H7 (cell line): ENCODE results near the gene FCGR2B. TPM values are rescaled to one million over a fixed set of nuclear protein-coding genes. Genes with fewer than 3 reads are reported as not detected.
A peak's percentile ranks its signal among the peaks of the same experiment; 100 is the strongest.
"Not testable (repeated sequence)": the region's sequence is repeated elsewhere in the genome, so short reads cannot be mapped to it uniquely, and the experiment has no call there.

Experiments used
- DNase-seq: peaks from one replicate; pipeline ENCODE4 v3.0.0; 2012
- H3K27me3 ChIP-seq: 2 replicates; pipeline ENCODE4 v1.6.0; 2011; ENCODE audit warnings: mild to moderate bottlenecking, low read length; ENCODE audit not compliant: control insufficient read depth, insufficient read depth
- H3K36me3 ChIP-seq: replicated peaks from 2 replicates; pipeline ENCODE4 v1.5.1; 2011; ENCODE audit warnings: low read length; ENCODE audit not compliant: control insufficient read depth, insufficient read depth
- H3K4me3 ChIP-seq: 2 replicates; pipeline ENCODE4 v1.5.1; 2011; ENCODE audit warnings: low read depth, mild to moderate bottlenecking, control low read depth, low read length, moderate library complexity; ENCODE audit not compliant: insufficient read depth
- total RNA-seq: library from RNA; depleted of rRNA; stranded (reverse); fragments of >200 nt; shearing (Covaris generic); gene quantifications from 2 replicates; pipeline ENCODE4 v1.2.3, GENCODE V29; 2014

Gene FCGR2B
- total RNA-seq, 1 experiment from 2014 or later = not detected

DNA sequence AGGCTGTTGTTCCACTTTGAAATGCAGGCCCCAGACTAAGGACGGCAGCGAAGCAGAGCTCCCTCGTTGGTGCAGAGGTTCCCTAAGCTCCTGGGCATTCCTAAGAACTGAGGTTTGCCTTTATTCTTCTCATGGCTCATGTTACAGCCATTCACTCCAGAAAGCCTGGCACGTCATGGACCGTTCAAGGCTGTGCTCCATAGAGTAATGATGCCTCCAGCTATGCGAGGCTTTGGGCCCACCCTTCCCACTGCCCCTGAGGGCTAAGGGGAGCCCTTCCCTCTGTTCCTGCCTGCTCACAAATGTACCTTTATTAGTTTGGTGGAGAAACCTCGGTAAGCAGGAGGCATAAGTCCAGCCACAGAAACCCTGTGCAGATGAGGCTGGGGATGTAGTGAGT is 10.5 kb downstream of the FCGR2B start:
- H3K4me3 ChIP-seq, H3K36me3 ChIP-seq, H3K27me3 ChIP-seq, DNase-seq: not testable (repeated sequence)

DNA sequence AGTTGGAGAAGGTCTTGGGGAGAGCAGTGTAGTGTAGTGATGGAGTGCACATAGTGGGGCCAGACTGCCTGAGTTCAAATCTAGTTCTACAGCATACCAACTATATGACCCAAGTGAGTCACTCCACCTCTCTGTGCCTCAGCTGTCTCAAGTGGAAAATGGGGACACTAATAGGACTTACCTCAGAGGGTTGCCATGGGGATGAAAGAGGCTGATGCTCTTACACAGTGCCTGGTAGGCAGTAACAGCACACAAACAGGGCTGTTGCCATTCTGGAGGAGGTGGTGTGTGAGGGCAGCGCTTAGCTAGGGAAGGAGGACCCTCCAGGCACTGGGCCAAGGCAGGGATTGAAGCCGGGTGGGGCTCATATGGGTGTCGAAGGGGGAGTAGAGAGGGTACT is 11.5 kb downstream of the FCGR2B start:
- not testable (repeated sequence) for DNase-seq, H3K4me3 ChIP-seq

DNA sequence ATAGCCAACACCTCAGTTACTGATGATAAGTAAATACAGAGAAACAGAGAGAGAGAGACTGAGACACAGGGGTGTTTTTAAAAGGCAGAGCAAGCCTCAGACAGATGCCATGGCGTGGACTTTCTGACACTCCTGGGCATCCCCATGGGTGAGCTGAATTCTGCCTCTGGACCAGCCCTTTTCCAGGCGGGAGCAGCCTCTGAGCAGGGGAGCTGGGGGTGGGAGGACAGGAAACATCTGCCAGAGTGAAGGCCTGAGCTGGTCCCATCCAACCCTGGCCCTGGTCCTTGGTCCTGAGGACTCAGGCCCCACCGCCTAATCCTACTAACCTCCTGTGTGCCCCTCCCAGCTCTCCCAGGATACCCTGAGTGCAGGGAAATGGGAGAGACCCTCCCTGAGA is 12.0 kb downstream of the FCGR2B start:
- not testable (repeated sequence) for H3K36me3 ChIP-seq, H3K27me3 ChIP-seq, DNase-seq, H3K4me3 ChIP-seq

More for the DNA sequence above, 11.5 kb downstream of the FCGR2B start:
- not testable (repeated sequence) for H3K27me3 ChIP-seq, H3K36me3 ChIP-seq

DNA sequence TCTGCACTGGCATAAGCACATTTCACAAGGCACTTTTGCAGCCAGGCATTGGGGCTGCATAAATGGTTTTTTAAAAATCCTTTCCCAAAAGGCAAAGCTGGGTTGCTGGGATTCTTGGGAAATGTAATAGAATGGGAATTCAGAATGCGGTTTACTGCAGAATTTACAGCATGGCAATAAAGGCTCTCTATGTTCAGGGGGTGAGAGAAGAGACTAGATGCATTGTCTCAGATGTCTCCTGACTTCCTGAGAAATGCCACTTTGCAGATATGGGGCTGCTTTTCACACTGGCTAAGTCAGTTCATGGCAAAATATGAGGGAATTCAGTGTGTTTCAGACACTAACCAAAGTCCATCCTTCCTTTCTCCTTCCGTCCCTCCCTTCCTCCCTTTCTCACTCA is 13.5 kb downstream of the FCGR2B start:
- H3K36me3 ChIP-seq = no peaks in the 10 kb centered on the region
- H3K27me3 ChIP-seq = no peaks in the 10 kb centered on the region; the same call in 1 of the 2 replicates
- no peak overlapping the region for H3K4me3 ChIP-seq
- no peak for DNase-seq

DNA sequence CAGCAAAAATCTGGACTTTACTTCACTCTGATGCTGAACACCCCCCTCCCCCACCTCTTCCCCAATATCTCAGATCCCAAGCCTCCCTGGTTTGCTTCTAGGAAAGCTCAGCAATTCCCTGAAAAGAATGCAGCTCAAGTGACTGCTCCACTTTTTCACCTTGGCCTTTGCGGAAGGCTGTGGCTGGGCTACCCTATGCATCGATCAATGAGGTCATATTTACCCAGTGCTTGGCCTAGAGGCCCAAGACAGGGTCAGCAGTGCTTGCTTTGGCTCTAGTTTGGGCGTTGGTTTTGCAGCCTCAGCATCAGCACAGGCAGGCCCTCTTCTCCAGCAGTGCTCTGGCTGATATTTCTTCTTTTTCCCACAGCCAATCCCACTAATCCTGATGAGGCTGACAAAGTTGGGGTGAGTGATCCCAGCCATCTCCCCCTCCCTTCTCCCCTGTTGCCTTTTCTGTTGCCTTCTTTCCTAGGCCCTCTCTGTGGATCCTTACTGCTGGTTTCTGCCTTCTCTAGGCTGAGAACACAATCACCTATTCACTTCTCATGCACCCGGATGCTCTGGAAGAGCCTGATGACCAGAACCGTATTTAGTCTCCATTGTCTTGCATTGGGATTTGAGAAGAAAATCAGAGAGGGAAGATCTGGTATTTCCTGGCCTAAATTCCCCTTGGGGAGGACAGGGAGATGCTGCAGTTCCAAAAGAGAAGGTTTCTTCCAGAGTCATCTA is 14.2 kb downstream of the FCGR2B start:
- peak; percentile 12 for DNase-seq
- Histone ChIP-seq H3K27me3 (no peaks in the 10 kb centered on the region; the same call in 1 of the 2 replicates), H3K4me3 (no peak overlapping the region), H3K36me3 (no peaks in the 10 kb centered on the region)

DNA sequence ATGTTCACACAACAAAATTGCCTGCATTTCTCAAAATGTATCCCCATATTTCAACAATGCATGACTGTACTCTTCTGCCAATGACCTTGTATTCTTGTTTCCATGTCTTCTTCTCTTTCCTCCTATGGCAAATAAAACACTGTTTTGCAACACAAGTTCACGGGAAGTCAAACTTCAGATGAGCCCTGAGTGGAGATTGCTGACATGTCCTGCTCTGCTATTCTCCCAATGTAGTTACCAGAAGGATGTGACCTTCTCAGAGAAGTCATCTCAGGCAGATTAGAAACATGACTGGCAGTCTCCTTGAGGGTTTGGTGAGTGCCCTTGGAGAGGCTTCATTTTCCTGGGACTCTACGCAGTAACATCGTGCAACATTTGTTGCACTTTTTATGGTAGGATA is 15.6 kb downstream of the FCGR2B start:
- DNase-seq = no peak
- Histone ChIP-seq H3K27me3 (no peaks in the 10 kb centered on the region; the same call in 1 of the 2 replicates), H3K36me3 (no peaks in the 10 kb centered on the region), H3K4me3 (no peak overlapping the region)

DNA sequence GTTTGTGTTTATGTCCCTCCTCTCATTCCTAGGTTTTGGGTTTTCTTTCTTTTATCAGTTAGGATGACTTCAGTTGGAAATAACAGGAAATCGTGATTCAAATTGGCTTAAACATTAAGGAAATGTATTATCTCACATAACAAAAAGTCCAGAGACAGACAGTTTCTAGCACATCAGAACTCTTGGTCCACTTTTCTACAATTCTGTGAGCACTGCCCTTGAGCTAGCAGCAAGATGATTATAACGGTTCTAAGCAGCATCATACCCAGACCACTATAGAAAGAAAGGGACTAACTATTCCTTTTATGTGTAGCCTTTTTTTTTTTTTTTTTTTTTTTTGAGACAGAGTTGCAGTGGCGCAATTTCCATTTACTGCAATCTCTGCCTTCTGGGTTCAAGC is 18.9 kb downstream of the FCGR2B start:
- Histone ChIP-seq H3K27me3 (no peaks in the 10 kb centered on the region), H3K36me3 (no peaks in the 10 kb centered on the region), H3K4me3 (no peak overlapping the region)
- DNase-seq = no peak

DNA sequence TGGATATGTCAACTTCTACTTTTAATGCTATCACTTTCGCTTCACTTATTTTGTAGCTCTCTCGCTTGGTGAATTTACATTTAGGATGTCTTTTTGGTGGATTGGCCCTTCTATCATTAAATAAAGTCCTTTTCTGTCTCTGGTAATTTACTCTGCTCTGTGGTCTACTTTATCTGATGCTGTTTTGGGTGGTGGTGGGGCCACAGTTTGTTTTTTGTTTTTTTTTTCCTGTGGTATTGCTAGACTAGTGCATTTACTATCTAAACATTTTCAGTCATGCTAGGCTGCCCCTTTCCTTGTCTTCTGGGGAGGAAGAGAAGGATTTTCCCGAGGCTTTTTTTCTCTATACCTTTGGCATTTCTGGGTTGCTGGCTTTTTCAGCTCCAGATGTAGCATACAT is 26.0 kb downstream of the FCGR2B start:
- DNase-seq = no peak
- H3K4me3 ChIP-seq = no peak overlapping the region
- H3K27me3 ChIP-seq = no peaks in the 10 kb centered on the region; the same call in 1 of the 2 replicates
- no peaks in the 10 kb centered on the region for H3K36me3 ChIP-seq

DNA sequence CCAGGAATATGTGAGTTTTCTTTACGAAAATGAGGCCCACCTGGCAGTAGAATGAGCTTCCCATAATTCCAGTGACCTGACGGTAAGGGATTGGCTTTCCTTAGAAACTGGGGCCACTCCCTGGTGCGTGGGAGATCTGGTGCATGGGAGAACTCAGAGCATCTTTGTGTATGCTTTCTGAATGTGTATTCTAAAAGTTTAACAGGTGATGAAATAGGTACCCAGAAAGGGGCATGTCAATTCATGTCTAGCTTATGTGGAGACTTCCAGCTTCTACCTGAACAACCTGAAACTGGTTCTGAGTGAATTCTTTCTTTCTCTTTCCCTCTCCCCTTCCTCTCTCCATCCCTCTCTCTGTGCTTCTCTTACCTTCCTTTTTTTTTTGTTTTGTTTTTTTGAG is 28.9 kb downstream of the FCGR2B start:
- Histone ChIP-seq H3K4me3 (no peak overlapping the region), H3K36me3 (no peaks in the 10 kb centered on the region), H3K27me3 (no peaks in the 10 kb centered on the region; the same call in 1 of the 2 replicates)
- DNase-seq = no peak

DNA sequence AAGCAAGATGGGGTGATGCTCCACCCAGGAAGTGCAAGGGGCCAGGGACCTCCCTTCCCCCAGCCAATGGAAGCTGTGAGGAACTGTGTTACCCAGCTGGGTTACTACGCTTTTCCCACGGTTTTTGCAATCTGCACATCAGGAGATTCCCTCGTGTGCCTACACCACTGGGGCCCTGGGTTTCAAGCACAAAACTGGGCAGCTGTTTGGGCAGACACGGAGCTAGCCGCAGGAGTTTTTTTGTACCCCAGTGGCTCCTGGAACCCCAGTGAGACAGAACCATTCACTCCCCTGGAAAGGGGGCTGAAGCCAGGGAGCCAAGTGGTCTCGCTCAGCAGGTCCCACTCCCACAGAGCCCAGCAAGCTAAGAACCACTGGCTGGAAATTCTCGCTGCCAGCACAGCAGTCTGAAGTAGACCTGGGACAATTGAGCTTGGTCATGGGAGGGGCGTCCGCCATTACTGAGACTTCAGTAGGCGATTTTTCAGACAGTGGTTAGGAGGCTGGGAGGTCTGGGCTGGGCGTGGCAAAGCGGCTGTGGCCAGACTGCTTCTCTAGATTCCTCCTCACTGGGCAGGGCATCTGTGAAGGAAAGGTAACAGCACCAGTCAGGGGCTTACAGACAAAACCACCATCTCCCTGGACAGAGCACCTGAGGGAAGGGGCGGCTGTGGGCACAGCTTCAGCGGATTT is 30.2 kb downstream of the FCGR2B start:
- not testable (repeated sequence) for H3K27me3 ChIP-seq, DNase-seq, H3K36me3 ChIP-seq, H3K4me3 ChIP-seq

DNA sequence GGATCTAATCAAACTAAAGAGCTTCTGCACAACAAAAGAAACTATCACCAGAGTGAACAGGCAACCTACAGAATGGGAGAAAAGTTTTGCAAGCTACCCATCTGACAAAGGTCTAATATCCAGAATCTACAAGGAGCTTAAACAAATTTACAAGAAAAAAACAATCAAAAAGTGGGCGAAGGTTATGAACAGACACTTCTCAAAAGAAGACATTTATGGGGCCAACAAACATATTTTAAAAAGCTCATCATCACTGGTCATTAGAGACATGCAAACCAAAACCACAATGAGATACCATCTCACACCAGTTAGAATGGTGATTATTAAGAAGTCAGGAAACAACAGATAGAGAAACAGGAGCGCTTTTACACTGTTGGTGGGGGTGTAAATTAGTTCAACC is 35.4 kb downstream of the FCGR2B start:
- not testable (repeated sequence) for H3K27me3 ChIP-seq, DNase-seq, H3K36me3 ChIP-seq, H3K4me3 ChIP-seq

DNA sequence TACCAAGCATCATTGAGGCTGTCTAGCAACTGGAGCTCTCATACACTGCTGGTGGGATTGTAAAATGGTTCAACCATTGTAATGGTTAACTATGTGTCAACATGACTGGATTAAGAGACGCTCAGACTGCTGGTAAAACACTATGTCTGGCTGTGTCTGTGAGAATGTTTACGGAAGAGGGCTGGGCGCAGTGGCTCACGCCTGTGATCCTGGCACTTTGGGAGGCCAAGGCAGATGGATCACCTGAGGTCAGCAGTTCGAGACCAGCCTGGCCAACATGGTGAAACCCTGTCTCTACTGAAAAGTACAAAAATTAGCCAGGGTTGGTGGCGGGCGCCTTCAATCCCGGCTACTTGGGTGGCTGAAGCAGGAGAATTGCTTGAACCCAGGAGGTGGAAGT is 39.3 kb downstream of the FCGR2B start:
- H3K36me3 ChIP-seq = no peaks in the 10 kb centered on the region
- H3K27me3 ChIP-seq = no peaks in the 10 kb centered on the region
- DNase-seq = no peak
- no peak overlapping the region for H3K4me3 ChIP-seq

DNA sequence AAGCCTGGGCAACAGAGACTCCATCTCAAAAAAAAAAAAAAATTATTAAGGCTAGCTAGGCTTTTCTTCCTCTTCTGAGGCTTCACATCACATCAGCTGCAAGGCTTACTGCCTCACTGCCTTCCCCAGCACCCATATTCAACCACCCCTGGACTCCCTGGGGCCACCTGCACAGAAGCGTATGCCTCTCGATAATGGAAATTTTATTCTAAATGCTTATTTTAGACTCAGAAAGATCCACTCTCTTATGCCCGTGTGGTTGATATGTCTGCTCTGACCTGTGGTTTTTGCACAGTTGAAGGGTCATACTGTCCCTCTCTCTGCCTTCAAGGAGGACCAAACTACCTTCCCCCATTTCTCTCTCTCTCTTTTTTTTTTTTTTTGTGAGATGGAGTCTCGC is 42.6 kb downstream of the FCGR2B start:
- no peaks in the 10 kb centered on the region for H3K36me3 ChIP-seq
- H3K4me3 ChIP-seq = no peak overlapping the region
- no peak for DNase-seq
- no peaks in the 10 kb centered on the region for H3K27me3 ChIP-seq

DNA sequence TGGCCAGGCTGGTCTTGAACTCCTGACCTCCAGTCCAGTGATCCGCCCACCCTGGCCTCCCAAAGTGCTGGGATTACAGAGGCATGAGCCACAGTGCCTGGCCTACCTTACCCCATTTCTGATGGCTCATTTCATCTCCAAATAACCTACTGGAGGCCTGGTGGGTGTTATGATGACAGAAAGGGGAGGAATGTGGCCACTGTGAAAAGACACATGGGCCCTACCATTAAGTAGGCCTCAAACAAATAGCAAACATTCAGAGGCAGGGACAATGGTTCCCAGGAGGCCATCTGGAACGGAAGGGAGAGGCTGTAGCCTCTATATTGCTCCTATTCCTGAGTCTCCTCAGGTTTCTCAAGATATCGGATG is 43.2 kb downstream of the FCGR2B start:
- DNase-seq = no peak
- Histone ChIP-seq H3K27me3 (no peaks in the 10 kb centered on the region), H3K4me3 (no peak overlapping the region), H3K36me3 (no peaks in the 10 kb centered on the region)

DNA sequence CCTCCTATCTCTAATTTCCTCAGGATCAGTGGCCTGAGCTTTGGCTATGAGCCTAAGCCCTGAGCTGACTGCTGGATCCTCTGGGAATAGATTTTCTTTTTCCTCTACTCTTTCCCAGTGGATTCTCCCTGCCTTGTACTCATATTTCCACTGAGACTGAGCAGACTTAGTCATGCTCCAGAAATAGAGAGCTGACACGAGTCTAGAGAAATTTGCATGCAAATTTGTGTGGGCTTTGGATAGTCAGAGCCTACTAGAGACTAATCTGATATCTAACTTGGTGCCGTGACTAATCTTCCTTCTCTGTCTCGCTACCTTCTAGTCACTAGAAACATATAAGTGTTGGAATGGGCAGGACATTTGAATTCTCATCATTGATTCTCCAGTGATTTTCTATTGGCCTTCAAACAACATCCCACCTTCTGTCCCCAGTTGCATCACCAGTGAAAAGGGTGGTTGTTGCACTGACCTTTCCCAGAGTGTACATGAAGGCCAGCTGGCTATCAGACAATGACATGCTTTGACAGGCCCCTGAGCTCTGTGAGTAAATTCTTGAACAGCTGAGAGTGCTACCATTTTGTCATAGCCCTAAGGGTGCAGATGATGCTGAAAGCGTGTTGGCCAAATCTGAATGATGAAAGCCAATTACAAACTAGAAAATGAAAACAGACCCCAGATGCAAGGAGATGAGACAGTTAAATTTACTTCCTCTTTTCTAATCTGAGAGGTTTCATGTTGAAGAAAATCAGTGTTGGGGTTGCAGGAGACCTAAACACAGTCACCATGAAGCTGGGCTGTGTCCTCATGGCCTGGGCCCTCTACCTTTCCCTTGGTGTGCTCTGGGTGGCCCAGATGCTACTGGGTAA is 43.8 kb downstream of the FCGR2B start, which contains the start of gene FCRLA:
TSS of gene FCRLA (plus strand) at position 748 of the 866 bp plus-strand sequence. CDS start at position 784, 36 bp downstream.
- DNase-seq = no peak
- H3K4me3 ChIP-seq = no peak within 1 kb of the TSS
- no peaks in the 10 kb centered on the region for H3K27me3 ChIP-seq
- H3K36me3 ChIP-seq = no peaks in the 10 kb centered on the region
